GM12878 (cell line): ENCODE results near the gene PPIL3.

Experiments
- CBX5 ChIP-seq: sonication (generic); IDR thresholded peaks from 2 replicates; pipeline ENCODE4 v1.6.1; 2016; ENCODE audit warnings: low read depth, moderate library complexity, mild to moderate bottlenecking, inconsistent platforms
- ELK1 ChIP-seq: IDR thresholded peaks from 2 replicates; pipeline ENCODE4 v1.6.1; 2012; ENCODE audit warnings: low read depth, low read length, improper control_type of control experiment
- GABPA ChIP-seq: IDR thresholded peaks from 2 replicates; pipeline ENCODE4 v1.6.1; 2014; ENCODE audit warnings: antibody characterized with exemption, low read depth, mild to moderate bottlenecking, inconsistent platforms
- HCFC1 ChIP-seq: fragments of 150-350 bp; IDR thresholded peaks from 2 replicates; pipeline ENCODE4 v1.6.1; 2014; ENCODE audit warnings: low read length
- MYC ChIP-seq: IDR thresholded peaks from 2 replicates; pipeline ENCODE4 v1.6.1; 2011; ENCODE audit warnings: mild to moderate bottlenecking, low read length, moderate library complexity, inconsistent platforms; ENCODE audit not compliant: insufficient read depth, insufficient replicate concordance, insufficient read length, severe bottlenecking
- POLR2A ChIP-seq: IDR thresholded peaks from 2 replicates; pipeline ENCODE4 v1.6.1; 2011; ENCODE audit warnings: low read depth, mild to moderate bottlenecking, low read length
- RCOR1 ChIP-seq: conservative IDR thresholded peaks from 2 replicates; pipeline ENCODE4 v1.6.1; 2012; ENCODE audit warnings: low read depth, low read length, improper control_type of control experiment
- RFX5 ChIP-seq: IDR thresholded peaks from 2 replicates; pipeline ENCODE4 v1.6.1; 2011; ENCODE audit warnings: low read depth, low read length, improper control_type of control experiment
- SMC3 ChIP-seq: IDR thresholded peaks from 2 replicates; pipeline ENCODE4 v1.6.1; 2011; ENCODE audit warnings: low read length, improper control_type of control experiment, borderline replicate concordance
- TF ChIP-seq, protein P1 (sequence below): fragments of 450-650 bp; IDR thresholded peaks from 2 replicates; pipeline ENCODE4 v1.6.1; 2017; ENCODE audit warnings: mild to moderate bottlenecking, low read depth, inconsistent platforms; ENCODE audit not compliant: poor library complexity, severe bottlenecking
- TF ChIP-seq, protein P2 (sequence below), 3 experiments: IDR thresholded peaks in 2 of 3; conservative IDR thresholded peaks in 1 of 3; 2 replicates each; pipeline ENCODE4 v1.5.1; 2011; ENCODE audit warnings: low read depth in 3 of 3, low read length in 3 of 3, mild to moderate bottlenecking in 3 of 3, control low read depth in 2 of 3, moderate library complexity in 2 of 3, inconsistent platforms in 1 of 3, mixed read lengths in 1 of 3; ENCODE audit not compliant: control insufficient read depth in 2 of 3, insufficient read depth in 1 of 3; ENCODE audit errors: extremely low read depth in 1 of 3

DNA sequence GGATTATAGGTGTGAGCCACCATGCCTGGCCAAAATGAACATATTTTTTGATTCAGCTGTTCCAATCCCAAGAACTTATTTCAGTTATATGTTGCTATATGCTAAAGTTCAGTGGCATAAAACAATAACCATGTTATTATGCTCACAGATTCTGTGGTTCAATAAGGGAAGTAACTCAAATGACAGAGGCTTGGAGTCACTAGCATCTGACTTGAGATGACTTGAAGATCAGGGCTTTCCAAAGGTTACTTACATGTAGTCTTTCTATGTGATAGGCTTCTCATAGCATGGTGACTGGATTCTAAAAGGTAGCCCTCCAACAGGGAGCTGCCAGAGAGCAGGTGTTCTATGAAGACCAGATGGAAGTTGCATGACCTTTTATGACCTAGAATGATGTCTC lies 41.6 kb downstream of the PPIL3 start:
- TF ChIP-seq GABPA, result no peak
- no peak for TF ChIP-seq CBX5
- TF ChIP-seq POLR2A, result no peak
- TF ChIP-seq, protein P1, sequence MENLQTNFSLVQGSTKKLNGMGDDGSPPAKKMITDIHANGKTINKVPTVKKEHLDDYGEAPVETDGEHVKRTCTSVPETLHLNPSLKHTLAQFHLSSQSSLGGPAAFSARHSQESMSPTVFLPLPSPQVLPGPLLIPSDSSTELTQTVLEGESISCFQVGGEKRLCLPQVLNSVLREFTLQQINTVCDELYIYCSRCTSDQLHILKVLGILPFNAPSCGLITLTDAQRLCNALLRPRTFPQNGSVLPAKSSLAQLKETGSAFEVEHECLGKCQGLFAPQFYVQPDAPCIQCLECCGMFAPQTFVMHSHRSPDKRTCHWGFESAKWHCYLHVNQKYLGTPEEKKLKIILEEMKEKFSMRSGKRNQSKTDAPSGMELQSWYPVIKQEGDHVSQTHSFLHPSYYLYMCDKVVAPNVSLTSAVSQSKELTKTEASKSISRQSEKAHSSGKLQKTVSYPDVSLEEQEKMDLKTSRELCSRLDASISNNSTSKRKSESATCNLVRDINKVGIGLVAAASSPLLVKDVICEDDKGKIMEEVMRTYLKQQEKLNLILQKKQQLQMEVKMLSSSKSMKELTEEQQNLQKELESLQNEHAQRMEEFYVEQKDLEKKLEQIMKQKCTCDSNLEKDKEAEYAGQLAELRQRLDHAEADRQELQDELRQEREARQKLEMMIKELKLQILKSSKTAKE, result no peak
- TF ChIP-seq MYC, result no peak
- TF ChIP-seq RCOR1, result no peak
- no peak for TF ChIP-seq ELK1
- TF ChIP-seq, protein P2, sequence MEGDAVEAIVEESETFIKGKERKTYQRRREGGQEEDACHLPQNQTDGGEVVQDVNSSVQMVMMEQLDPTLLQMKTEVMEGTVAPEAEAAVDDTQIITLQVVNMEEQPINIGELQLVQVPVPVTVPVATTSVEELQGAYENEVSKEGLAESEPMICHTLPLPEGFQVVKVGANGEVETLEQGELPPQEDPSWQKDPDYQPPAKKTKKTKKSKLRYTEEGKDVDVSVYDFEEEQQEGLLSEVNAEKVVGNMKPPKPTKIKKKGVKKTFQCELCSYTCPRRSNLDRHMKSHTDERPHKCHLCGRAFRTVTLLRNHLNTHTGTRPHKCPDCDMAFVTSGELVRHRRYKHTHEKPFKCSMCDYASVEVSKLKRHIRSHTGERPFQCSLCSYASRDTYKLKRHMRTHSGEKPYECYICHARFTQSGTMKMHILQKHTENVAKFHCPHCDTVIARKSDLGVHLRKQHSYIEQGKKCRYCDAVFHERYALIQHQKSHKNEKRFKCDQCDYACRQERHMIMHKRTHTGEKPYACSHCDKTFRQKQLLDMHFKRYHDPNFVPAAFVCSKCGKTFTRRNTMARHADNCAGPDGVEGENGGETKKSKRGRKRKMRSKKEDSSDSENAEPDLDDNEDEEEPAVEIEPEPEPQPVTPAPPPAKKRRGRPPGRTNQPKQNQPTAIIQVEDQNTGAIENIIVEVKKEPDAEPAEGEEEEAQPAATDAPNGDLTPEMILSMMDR (IDR thresholded peaks at IDR 0.05 in 2 of 3, conservative IDR thresholded peaks at IDR 0.05 in 1 of 3; ENCODE audit: control insufficient read depth in 2 of 3, extremely low read depth in 1 of 3, insufficient read depth in 1 of 3, low read depth in 3 of 3, low read length in 3 of 3), result no peak
- TF ChIP-seq RFX5, result no peak
- TF ChIP-seq HCFC1, result no peak
- TF ChIP-seq SMC3, result no peak
